ENCODE results near the gene TRAPPC3L. TPM values are rescaled to one million over a fixed set of nuclear protein-coding genes. Genes with fewer than 3 reads are reported as not detected.

Gene TRAPPC3L
- total and polyA plus RNA-seq, 2 of the 8 experiments (the other 6 are each of a cell fraction or from before 2014, with no cell fraction given): not detected

DNA sequence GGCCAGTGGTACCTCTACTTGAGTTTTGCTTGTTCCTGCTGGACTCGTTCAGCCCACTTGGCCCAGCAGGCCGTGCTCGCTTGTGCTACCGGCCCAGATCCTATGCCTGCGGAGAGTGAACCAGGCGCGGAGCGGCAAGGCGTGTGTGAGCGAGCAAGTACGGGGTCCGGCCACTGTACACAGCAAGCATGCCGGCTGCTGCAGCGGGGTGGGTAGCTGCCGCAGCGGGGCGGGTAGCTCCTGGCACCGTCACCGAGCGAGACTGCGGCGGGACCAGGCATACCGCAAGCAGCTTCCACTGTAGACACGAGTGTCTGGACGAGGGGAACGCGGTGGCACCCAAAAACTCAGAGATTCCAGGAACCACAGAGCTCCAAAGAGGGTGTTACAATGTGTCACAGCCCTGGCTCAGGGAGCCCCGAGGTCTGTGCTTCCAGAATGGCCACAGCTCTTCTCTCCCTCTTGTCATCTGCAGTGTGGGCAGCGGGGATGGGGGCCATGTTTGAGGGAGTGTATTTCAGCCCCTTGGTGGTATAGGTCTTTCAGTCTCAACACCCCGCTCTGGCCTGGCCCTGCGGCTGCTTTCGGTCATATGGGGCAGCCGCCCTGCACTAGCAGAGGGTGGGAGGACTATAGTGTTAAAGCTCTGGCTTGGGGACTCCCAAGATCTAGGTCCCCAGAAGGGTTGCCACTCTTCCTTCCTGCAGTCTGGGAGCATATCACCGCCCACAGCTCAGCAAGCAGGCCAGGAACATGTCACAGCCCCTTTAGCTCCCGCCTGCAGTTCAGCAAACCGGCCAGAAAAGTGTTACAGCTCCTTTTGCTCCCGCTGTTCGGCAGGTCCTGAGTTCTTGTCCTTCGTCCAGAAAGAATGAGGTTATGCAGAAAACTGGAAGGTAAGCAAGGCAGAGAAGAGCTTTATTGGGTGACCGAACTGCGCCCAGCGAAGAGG lies 19.7 kb upstream of the TRAPPC3L start:
- no peak overlapping the region for H3K4me2 ChIP-seq (ENCODE audit: insufficient read depth in 1 of 2, low read depth in 2 of 2, low read length in 2 of 2)
- no peak overlapping the region for H2BK20ac ChIP-seq (ENCODE audit: low read length)
- ChIA-PET CTCF (ENCODE audit: partially characterized antibody) (interaction anchor here (0.6 to 4.8 kb wide), 17 partner anchors 11 to 348 kb away, joined by 3 to 55 read pairs (median 4); partner anchors contain the start of genes CALHM4 and CALHM5), POLR2A (ENCODE audit: partially characterized antibody) (interaction anchor here (0.8 kb wide), 1 partner anchor 206 kb away, joined by 3 read pairs; no protein-coding TSS in a partner anchor)
- no peaks in the 10 kb centered on the region for H4K20me1 ChIP-seq (replicated peaks in 1 of 2; ENCODE audit: control insufficient read depth in 1 of 2, insufficient read depth in 2 of 2, low read length in 2 of 2)
- H3K79me2 ChIP-seq (ENCODE audit: control insufficient read depth in 1 of 2, insufficient read depth in 2 of 2, low read length in 2 of 2): 0 out of 4 replicates have a peak, but pooled peaks cover 0 to 6% of the 10 kb centered on the region in 2 experiments
- 95% methylated on average over 35 of the region's 42 CpGs; no CpG with 5 or more reads in 1 of the 2 experiments for WGBS, 2 experiments (ENCODE audit: extremely low coverage in 1 of 2, insufficient coverage in 1 of 2, insufficient read length in 1 of 2, insufficient replicate concordance in 2 of 2, low coverage in 1 of 2, low lambda C conversion rate in 2 of 2, missing lambda C conversion rate in 1 of 2)
- H4K91ac ChIP-seq (replicated peaks; ENCODE audit: insufficient read length, low read length): no peak overlapping the region
- H2BK5ac ChIP-seq (ENCODE audit: low read depth, low read length): no peak overlapping the region
- H3K9ac ChIP-seq (replicated peaks in 1 of 4; ENCODE audit: extremely low read depth in 1 of 4, low read depth in 3 of 4, low read length in 3 of 4): no peak overlapping the region
- H3K23me2 ChIP-seq (ENCODE audit: low read depth, low read length): no peaks in the 10 kb centered on the region
- H3K27me3 ChIP-seq (replicated peaks in 1 of 4; ENCODE audit: control insufficient read depth in 3 of 4, extremely low read depth in 1 of 4, insufficient read depth in 3 of 4, low read length in 3 of 4): no peaks in the 10 kb centered on the region
- H4K5ac ChIP-seq (ENCODE audit: insufficient read length, low read depth, low read length): no peak overlapping the region
- FAIRE-seq: no peak
- no peaks in the 10 kb centered on the region for H3K36me3 ChIP-seq (ENCODE audit: control insufficient read depth in 2 of 4, insufficient read depth in 4 of 4, low read length in 3 of 4)
- H3K56ac ChIP-seq (replicated peaks; ENCODE audit: insufficient read length, low read depth, low read length): no peak overlapping the region
- H3K79me1 ChIP-seq (ENCODE audit: low read depth, low read length): no peaks in the 10 kb centered on the region
- no peak overlapping the region for H3K4me3 ChIP-seq (ENCODE audit: extremely low read depth in 1 of 4, insufficient read depth in 2 of 4, low read depth in 3 of 4, low read length in 4 of 4)
- no peak overlapping the region for H3K23ac ChIP-seq (ENCODE audit: insufficient read length)
- H3K18ac ChIP-seq (ENCODE audit: extremely low read depth, low read length): no peak overlapping the region
- no peaks in the 10 kb centered on the region for H3K9me3 ChIP-seq (ENCODE audit: insufficient read depth in 2 of 2, low read depth in 1 of 2, low read length in 1 of 2)
- H2BK120ac ChIP-seq (replicated peaks; ENCODE audit: low read depth, low read length): no peak overlapping the region
- peak overlapping the region; percentile 73; the same call in 1 of the 2 replicates for H4K8ac ChIP-seq (ENCODE audit: extremely low read depth, insufficient read depth, low read length)
- H2BK15ac ChIP-seq (ENCODE audit: low read length): no peak overlapping the region; the same call in 1 of the 2 replicates
- no peak for DNase-seq (ENCODE audit: low read depth in 1 of 2, low spot score in 2 of 2)
- peak overlapping the region; percentile 97 for H2AFZ ChIP-seq (ENCODE audit: low read length)
- no peaks in the 10 kb centered on the region for H3K4me1 ChIP-seq (replicated peaks in 1 of 4; ENCODE audit: control insufficient read depth in 3 of 4, insufficient read depth in 4 of 4, low read length in 3 of 4)
- no peak overlapping the region for H3K4ac ChIP-seq (replicated peaks; ENCODE audit: insufficient read length, low read depth, low read length)
- no peak overlapping the region for H2BK12ac ChIP-seq (ENCODE audit: low read depth, low read length)
- H2AK5ac ChIP-seq (ENCODE audit: low read depth, low read length): no peak overlapping the region
- H3K27ac ChIP-seq (ENCODE audit: low read depth, low read length): no peak overlapping the region
- H3K14ac ChIP-seq (ENCODE audit: insufficient read length): no peak overlapping the region
- TF ChIP-seq KDM1A (IDR thresholded peaks at IDR 0.05; ENCODE audit: borderline replicate concordance, low read length) (no peak), KDM5A (IDR thresholded peaks at IDR 0.05; ENCODE audit: low read length) (no peak), HDAC6 (IDR thresholded peaks at IDR 0.05; ENCODE audit: low read depth, low read length) (no peak), PHF8 (conservative IDR thresholded peaks at IDR 0.05; ENCODE audit: low read depth, low read length) (no peak), RBBP5 (IDR thresholded peaks at IDR 0.05; ENCODE audit: borderline replicate concordance, low read depth, low read length) (no peak), RFX5 (IDR thresholded peaks at IDR 0.05; ENCODE audit: borderline replicate concordance, low read depth, low read length) (no peak), SP4 (IDR thresholded peaks at IDR 0.05; ENCODE audit: low read length) (no peak), GABPA (IDR thresholded peaks at IDR 0.05; ENCODE audit: borderline replicate concordance, insufficient read depth, low read length) (no peak)
- TF ChIP-seq, protein P1, sequence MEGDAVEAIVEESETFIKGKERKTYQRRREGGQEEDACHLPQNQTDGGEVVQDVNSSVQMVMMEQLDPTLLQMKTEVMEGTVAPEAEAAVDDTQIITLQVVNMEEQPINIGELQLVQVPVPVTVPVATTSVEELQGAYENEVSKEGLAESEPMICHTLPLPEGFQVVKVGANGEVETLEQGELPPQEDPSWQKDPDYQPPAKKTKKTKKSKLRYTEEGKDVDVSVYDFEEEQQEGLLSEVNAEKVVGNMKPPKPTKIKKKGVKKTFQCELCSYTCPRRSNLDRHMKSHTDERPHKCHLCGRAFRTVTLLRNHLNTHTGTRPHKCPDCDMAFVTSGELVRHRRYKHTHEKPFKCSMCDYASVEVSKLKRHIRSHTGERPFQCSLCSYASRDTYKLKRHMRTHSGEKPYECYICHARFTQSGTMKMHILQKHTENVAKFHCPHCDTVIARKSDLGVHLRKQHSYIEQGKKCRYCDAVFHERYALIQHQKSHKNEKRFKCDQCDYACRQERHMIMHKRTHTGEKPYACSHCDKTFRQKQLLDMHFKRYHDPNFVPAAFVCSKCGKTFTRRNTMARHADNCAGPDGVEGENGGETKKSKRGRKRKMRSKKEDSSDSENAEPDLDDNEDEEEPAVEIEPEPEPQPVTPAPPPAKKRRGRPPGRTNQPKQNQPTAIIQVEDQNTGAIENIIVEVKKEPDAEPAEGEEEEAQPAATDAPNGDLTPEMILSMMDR (IDR thresholded peaks at IDR 0.05; ENCODE audit: control extremely low read depth in 1 of 3, insufficient read depth in 1 of 3, low read depth in 1 of 3, low read length in 3 of 3): no peak

All from H1 (cell line).